Cardiac muscle cell (in vitro differentiated cells and primary cell): ENCODE data around the gene RBM47. TPM values are rescaled to one million over a fixed set of nuclear protein-coding genes. Genes with fewer than 3 reads are reported as not detected.
"Not testable (repeated sequence)": the region's sequence is repeated elsewhere in the genome, so short reads cannot be mapped to it uniquely, and the experiment has no call there.

Experiments used
- DNase-seq, 2 donors: peaks; one replicate each; pipeline versions ENCODE4 v3.0.0 to v3.0.0-alpha.2; 2010 to 2017; ENCODE audit warnings: low read depth in 1 of 2, low spot score in 1 of 2
- H3K27ac ChIP-seq: fragments of 200-600 bp; sonication (generic); 2 replicates; pipeline ENCODE4 v1.5.1; 2016
- H3K27me3 ChIP-seq: fragments of 200-600 bp; sonication (generic); 2 replicates; pipeline ENCODE4 v1.6.0; 2016; ENCODE audit warnings: control low read depth
- H3K36me3 ChIP-seq: fragments of 200-600 bp; sonication (generic); 2 replicates; pipeline ENCODE4 v1.5.1; 2016; ENCODE audit warnings: control low read depth
- H3K4me1 ChIP-seq: fragments of 200-600 bp; sonication (generic); 2 replicates; pipeline ENCODE4 v1.8.1; 2017; ENCODE audit warnings: low read depth, mild to moderate bottlenecking, mixed run types
- H3K4me3 ChIP-seq: fragments of 200-600 bp; sonication (generic); 2 replicates; pipeline ENCODE4 v1.5.1; 2016; ENCODE audit warnings: mild to moderate bottlenecking
- H3K9me3 ChIP-seq: fragments of 200-600 bp; sonication (generic); 2 replicates; pipeline ENCODE4 v1.5.1; 2017; ENCODE audit warnings: low read depth, mild to moderate bottlenecking, control low read depth
- polyA plus RNA-seq: library from polyadenylated mRNA; unstranded; fragments of >200 nt; fragmentation: Nextera tagmentation; extraction: Ambion mirVana; gene quantifications from 2 replicates; pipeline ENCODE4 v1.2.1, GENCODE V29; 2016
- total RNA-seq: library from RNA; depleted of rRNA; stranded (reverse); fragments of >200 nt; gene quantifications from 2 replicates; pipeline ENCODE4 v1.2.3, GENCODE V29; 2016
- TF ChIP-seq, protein P1 (sequence below): IDR thresholded peaks from 2 replicates; pipeline ENCODE4 v1.5.1; 2012; ENCODE audit warnings: low read depth, mild to moderate bottlenecking, low read length

The RBM47 gene
- total and polyA plus RNA-seq, 2 experiments from 2014 or later = 1.1 to 1.4 TPM

DNA sequence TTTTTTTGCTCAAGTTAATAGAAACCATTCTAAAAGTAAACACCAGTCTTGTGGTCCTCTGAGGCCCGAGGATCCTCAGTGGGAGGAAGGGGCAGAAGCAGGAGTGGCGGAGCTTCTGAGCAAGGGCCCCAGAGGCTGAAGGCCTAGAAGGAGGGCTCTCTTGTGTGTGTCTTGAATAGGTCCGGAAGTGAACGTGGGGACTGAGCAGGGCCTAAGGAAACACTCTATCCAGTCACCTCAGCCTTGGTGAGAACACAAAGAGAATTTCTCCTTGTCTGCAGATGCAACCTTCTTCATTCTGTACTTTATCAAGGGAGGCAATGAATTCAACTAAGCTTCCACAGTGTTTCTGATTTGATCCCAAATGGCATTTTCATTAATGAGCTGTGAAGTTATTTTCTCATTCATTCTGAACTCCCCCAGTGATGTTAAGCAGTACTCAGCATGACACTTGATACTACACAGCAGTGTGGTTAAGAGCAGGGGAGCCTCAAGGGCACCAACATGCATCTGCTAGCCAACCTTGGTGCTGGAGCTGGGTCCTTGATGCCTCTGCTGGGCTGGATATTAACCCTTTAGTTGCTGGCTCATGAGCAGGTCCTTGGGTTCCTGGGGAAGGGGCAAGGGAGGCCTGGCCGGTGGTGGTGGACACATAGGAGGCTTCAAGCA, 64.7 kb downstream of the RBM47 start:
- TF ChIP-seq, protein P1, sequence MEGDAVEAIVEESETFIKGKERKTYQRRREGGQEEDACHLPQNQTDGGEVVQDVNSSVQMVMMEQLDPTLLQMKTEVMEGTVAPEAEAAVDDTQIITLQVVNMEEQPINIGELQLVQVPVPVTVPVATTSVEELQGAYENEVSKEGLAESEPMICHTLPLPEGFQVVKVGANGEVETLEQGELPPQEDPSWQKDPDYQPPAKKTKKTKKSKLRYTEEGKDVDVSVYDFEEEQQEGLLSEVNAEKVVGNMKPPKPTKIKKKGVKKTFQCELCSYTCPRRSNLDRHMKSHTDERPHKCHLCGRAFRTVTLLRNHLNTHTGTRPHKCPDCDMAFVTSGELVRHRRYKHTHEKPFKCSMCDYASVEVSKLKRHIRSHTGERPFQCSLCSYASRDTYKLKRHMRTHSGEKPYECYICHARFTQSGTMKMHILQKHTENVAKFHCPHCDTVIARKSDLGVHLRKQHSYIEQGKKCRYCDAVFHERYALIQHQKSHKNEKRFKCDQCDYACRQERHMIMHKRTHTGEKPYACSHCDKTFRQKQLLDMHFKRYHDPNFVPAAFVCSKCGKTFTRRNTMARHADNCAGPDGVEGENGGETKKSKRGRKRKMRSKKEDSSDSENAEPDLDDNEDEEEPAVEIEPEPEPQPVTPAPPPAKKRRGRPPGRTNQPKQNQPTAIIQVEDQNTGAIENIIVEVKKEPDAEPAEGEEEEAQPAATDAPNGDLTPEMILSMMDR = no peak
- DNase-seq = peak; percentile 27 to 86
- Histone ChIP-seq H3K27ac (peak overlapping the region; percentile 89), H3K27me3 (no peaks in the 10 kb centered on the region), H3K9me3 (no peaks in the 10 kb centered on the region), H3K4me3 (no peak overlapping the region), H3K4me1 (peaks cover 16% of the 10 kb centered on the region), H3K36me3 (no peaks in the 10 kb centered on the region)

DNA sequence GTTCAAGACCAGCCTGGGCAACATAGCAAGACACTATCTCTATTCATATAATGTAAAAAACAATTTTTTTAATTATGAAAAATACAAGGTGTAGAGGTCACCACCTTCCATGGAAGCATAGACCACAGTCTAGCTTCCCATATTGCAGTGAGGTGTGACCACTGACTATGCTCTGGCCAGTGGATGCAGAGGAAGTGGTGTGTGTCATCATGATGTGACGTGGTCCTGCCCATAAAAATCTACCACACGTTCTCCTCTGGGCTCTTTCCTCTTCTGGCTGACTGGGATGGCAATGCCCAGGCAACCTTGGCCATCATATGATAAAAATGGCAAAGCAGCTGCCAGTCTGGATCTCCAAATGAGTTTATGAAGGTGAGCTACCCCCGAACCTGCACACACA, 65.7 kb downstream of the RBM47 start:
- no peaks in the 10 kb centered on the region for H3K27me3 ChIP-seq
- no peak overlapping the region for H3K4me3 ChIP-seq
- no peaks in the 10 kb centered on the region for H3K9me3 ChIP-seq
- peaks cover 16% of the 10 kb centered on the region for H3K4me1 ChIP-seq
- no peak for DNase-seq
- H3K36me3 ChIP-seq = no peaks in the 10 kb centered on the region
- H3K27ac ChIP-seq = peak overlapping the region; percentile 89
- TF ChIP-seq, protein P1 = no peak

DNA sequence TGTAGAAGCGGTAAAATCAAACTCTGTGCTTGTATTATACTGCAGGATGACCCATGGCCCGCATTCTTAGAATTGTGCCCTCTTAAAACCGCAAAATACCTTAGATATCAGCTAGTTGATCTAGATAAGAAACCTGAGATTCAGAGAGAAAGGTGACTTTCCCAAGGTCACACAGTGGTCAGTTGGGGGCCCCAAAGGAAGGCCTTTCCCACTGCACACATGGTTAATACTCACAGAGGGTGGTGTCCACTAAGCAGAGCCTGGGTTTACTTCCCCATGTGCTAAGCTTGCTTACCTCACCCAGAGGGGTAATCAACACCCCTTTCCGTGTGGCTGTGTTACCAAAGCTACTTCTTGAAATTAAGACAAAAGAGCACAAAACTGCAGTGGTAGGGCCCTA, 66.3 kb downstream of the RBM47 start:
- H3K9me3 ChIP-seq = no peaks in the 10 kb centered on the region
- peaks cover 16% of the 10 kb centered on the region for H3K4me1 ChIP-seq
- H3K4me3 ChIP-seq = no peak overlapping the region
- no peaks in the 10 kb centered on the region for H3K36me3 ChIP-seq
- no peak for DNase-seq
- TF ChIP-seq, protein P1 = no peak
- H3K27ac ChIP-seq = no peak overlapping the region
- no peaks in the 10 kb centered on the region for H3K27me3 ChIP-seq

DNA sequence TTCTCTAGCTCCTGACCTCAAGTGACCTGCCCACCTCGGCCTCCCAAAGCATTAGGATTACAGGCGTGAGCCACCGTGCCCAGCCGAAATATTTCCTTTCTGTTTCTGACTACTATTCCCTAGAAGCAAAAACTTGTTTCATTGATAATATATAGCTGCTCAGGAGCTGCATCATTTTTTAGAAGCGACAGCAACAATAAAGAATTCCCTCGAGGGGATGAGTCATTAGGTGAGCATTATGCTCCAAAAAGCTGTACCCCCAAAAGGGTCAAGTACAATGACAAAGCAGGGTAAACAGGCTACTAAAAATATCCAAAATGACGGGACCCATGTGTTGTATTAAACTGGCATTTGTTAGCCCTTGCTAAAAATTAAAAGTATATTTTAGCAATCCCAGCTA, 67.0 kb downstream of the RBM47 start:
- Histone ChIP-seq H3K36me3 (no peaks in the 10 kb centered on the region), H3K27me3 (no peaks in the 10 kb centered on the region), H3K4me3 (no peak overlapping the region), H3K4me1 (peaks cover 16% of the 10 kb centered on the region), H3K9me3 (no peaks in the 10 kb centered on the region), H3K27ac (no peak overlapping the region)
- DNase-seq = no peak
- TF ChIP-seq, protein P1 = no peak

DNA sequence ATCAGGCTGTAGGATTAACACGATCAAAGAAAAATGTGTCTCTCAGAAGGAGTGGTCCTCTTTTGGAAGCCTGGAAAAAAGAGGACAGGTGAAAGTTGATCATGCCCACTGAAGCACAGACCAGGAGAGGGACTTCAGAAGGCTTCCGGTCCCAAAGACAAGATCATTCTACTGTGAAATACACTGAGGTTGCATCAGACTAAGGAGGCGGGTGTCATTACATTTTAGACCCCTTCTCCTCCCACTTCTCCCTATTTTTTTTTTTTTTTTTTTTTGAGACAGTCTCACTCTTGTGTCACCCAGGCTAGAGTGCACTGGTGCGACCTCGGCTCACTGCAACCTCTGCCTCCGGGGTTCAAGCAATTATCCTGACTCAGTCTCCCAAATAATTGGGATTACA, 67.5 kb downstream of the RBM47 start:
- H3K4me3 ChIP-seq = no peak overlapping the region
- H3K36me3 ChIP-seq = no peaks in the 10 kb centered on the region
- DNase-seq = no peak
- no peak overlapping the region for H3K27ac ChIP-seq
- no peaks in the 10 kb centered on the region for H3K9me3 ChIP-seq
- no peaks in the 10 kb centered on the region for H3K27me3 ChIP-seq
- peaks cover 16% of the 10 kb centered on the region for H3K4me1 ChIP-seq
- TF ChIP-seq, protein P1 = no peak

DNA sequence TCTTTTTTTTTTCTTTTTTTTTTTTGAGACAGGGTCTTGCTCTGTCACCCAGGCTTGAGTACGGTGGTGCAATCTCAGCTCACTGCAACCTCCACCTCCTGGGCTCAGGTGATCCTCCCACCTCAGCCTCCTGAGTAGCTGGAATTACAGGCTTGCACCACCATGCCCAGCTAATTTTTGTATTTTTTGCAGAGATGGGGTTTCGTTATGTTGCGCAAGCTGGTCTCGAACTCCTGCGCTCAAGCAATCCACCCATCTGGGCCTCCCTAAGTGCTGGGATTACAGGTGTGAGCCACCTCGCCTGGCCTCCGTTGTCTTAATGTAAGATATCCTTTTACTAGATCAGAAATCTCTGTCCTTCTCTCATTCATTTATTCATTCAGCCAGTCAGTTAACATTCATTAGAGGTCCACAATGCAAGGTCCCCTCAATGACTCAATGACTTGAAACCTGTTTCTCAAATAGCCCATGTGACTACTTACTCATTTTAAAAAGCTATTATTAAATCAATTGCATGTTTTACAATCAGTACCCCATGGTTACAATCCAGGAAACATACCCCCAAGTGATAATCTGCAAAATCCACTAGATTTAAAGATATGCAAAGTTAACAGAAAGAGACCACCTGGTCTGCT, 68.0 kb downstream of the RBM47 start:
- H3K9me3 ChIP-seq, H3K27ac ChIP-seq, H3K36me3 ChIP-seq, H3K4me3 ChIP-seq, H3K27me3 ChIP-seq, DNase-seq: not testable (repeated sequence)
- H3K4me1 ChIP-seq = peaks cover 16% of the 10 kb centered on the region
